ENCODE data around the gene PADI2. TPM values are rescaled to one million over a fixed set of nuclear protein-coding genes. Genes with fewer than 3 reads are reported as not detected.

Gene PADI2
- polyA plus RNA-seq, 1 donor (not counting 4 experiments of a cell fraction or from before 2014, with no cell fraction given), result 0.13 TPM

GRCh38 chr1:17128361-17128760 lies 9.1 kb upstream of the PADI2 start:
- TF ChIP-seq, protein P1, sequence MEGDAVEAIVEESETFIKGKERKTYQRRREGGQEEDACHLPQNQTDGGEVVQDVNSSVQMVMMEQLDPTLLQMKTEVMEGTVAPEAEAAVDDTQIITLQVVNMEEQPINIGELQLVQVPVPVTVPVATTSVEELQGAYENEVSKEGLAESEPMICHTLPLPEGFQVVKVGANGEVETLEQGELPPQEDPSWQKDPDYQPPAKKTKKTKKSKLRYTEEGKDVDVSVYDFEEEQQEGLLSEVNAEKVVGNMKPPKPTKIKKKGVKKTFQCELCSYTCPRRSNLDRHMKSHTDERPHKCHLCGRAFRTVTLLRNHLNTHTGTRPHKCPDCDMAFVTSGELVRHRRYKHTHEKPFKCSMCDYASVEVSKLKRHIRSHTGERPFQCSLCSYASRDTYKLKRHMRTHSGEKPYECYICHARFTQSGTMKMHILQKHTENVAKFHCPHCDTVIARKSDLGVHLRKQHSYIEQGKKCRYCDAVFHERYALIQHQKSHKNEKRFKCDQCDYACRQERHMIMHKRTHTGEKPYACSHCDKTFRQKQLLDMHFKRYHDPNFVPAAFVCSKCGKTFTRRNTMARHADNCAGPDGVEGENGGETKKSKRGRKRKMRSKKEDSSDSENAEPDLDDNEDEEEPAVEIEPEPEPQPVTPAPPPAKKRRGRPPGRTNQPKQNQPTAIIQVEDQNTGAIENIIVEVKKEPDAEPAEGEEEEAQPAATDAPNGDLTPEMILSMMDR (optimal IDR thresholded peaks at IDR 0.05 in 1 of 3, IDR thresholded peaks at IDR 0.05 in 1 of 3, conservative IDR thresholded peaks at IDR 0.05 in 1 of 3; ENCODE audit: extremely low read depth in 1 of 3, insufficient read depth in 2 of 3, low read length in 3 of 3), result no peak
- TF ChIP-seq EZH2 (IDR thresholded peaks at IDR 0.05; ENCODE audit: low read length), result no peak
- DNase-seq (ENCODE audit: low read depth, low spot score), result peak; percentile 65
- Histone ChIP-seq H3K9me3 (ENCODE audit: control insufficient read depth, low read depth, low read length) (no peaks in the 10 kb centered on the region), H3K4me2 (ENCODE audit: control insufficient read depth, extremely low read depth, insufficient read depth, low read depth, low read length) (peak overlapping the region; percentile 58), H4K20me1 (ENCODE audit: control insufficient read depth, extremely low read depth, insufficient read depth, low read length) (no peaks in the 10 kb centered on the region), H3K27me3 (ENCODE audit: control insufficient read depth, extremely low read depth, insufficient read depth, low read length) (no peaks in the 10 kb centered on the region), H3K27ac (ENCODE audit: control insufficient read depth, insufficient read depth, low read length) (peak overlapping the region; percentile 69), H3K9ac (ENCODE audit: control insufficient read depth, extremely low read depth, insufficient read depth, low read length) (peak overlapping the region; percentile 28), H3K9me1 (ENCODE audit: control insufficient read depth, extremely low read depth, insufficient read depth, low read length) (no peaks in the 10 kb centered on the region), H3K79me2 (ENCODE audit: control insufficient read depth, insufficient read depth, low read length) (no peaks in the 10 kb centered on the region), H3K36me3 (ENCODE audit: control insufficient read depth in 2 of 2, extremely low read depth in 1 of 2, insufficient read depth in 2 of 2, low read length in 2 of 2) (no peaks in the 10 kb centered on the region), H3K4me1 (ENCODE audit: control insufficient read depth, extremely low read depth, insufficient read depth, low read length) (peaks cover 27% of the 10 kb centered on the region), H3K4me3 (ENCODE audit: control insufficient read depth in 2 of 3, extremely low read depth in 1 of 3, insufficient read depth in 2 of 3, low read depth in 1 of 3, low read length in 3 of 3) (no peak overlapping the region), H2AFZ (ENCODE audit: control insufficient read depth, low read length) (no peak overlapping the region)
- peak; percentile 97 for FAIRE-seq
- dilution Hi-C loops (cut with MboI; ENCODE audit: extremely low pct_ligation_motif_present, low sequenced_read_pairs), result no loop called here

- H3K4me3 ChIP-seq (ENCODE audit: control insufficient read depth in 2 of 3, extremely low read depth in 1 of 3, insufficient read depth in 2 of 3, low read depth in 1 of 3, low read length in 3 of 3), result no peak overlapping the region
- no peaks in the 10 kb centered on the region for H3K9me3 ChIP-seq (ENCODE audit: control insufficient read depth, low read depth, low read length)
- no peaks in the 10 kb centered on the region for H3K27me3 ChIP-seq (ENCODE audit: control insufficient read depth, extremely low read depth, insufficient read depth, low read length)
- FAIRE-seq (peak; percentile 13), DNase-seq (ENCODE audit: low read depth, low spot score) (peak; percentile 42)
- no peak overlapping the region for H3K27ac ChIP-seq (ENCODE audit: control insufficient read depth, insufficient read depth, low read length)
- TF ChIP-seq, protein P1 (optimal IDR thresholded peaks at IDR 0.05 in 1 of 3, IDR thresholded peaks at IDR 0.05 in 1 of 3, conservative IDR thresholded peaks at IDR 0.05 in 1 of 3; ENCODE audit: extremely low read depth in 1 of 3, insufficient read depth in 2 of 3, low read length in 3 of 3), result peak; percentile 84 to 97 (median 95)
- TF ChIP-seq EZH2 (IDR thresholded peaks at IDR 0.05; ENCODE audit: low read length), result no peak
- no peaks in the 10 kb centered on the region for H3K79me2 ChIP-seq (ENCODE audit: control insufficient read depth, insufficient read depth, low read length)
- H3K4me1 ChIP-seq (ENCODE audit: control insufficient read depth, extremely low read depth, insufficient read depth, low read length), result peaks cover 27% of the 10 kb centered on the region
- H4K20me1 ChIP-seq (ENCODE audit: control insufficient read depth, extremely low read depth, insufficient read depth, low read length), result no peaks in the 10 kb centered on the region
- H3K9ac ChIP-seq (ENCODE audit: control insufficient read depth, extremely low read depth, insufficient read depth, low read length), result no peak overlapping the region
- dilution Hi-C loops (cut with MboI; ENCODE audit: extremely low pct_ligation_motif_present, low sequenced_read_pairs), result no loop called here
- H3K4me2 ChIP-seq (ENCODE audit: control insufficient read depth, extremely low read depth, insufficient read depth, low read depth, low read length), result no peak overlapping the region
- no peaks in the 10 kb centered on the region for H3K9me1 ChIP-seq (ENCODE audit: control insufficient read depth, extremely low read depth, insufficient read depth, low read length)
- H2AFZ ChIP-seq (ENCODE audit: control insufficient read depth, low read length), result peak overlapping the region; percentile 16
- H3K36me3 ChIP-seq (ENCODE audit: control insufficient read depth in 2 of 2, extremely low read depth in 1 of 2, insufficient read depth in 2 of 2, low read length in 2 of 2), result no peaks in the 10 kb centered on the region
These were observed 6.5 kb upstream of the PADI2 start for GRCh38 chr1:17125756-17126237.
